ENCODE measurements around the gene CDK19.
A peak's percentile ranks its signal among the peaks of the same experiment; 100 is the strongest.

Gene CDK19

DNA sequence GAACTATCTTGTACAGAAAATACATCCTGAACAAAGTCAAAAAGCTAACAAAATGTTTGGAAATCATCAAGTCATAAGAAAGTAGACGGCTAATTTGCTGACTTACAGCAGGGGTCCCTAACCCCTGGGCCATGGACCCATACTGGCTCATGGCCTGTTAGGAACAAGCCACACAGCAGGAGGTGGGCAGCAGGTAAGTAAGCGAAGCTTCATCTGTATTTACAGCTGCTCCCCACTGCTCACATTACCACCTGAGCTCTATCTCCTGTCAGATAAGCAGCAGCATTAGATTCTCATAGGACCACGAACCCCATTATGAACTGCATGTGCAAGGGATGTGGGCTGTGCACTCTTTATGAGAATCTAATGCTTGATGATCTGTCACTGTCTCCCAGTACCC is 115.5 kb downstream of the CDK19 start:
- no peak for DNase-seq

GRCh38 chr6:110693994-110694393 is 121.3 kb downstream of the CDK19 start:
- no peak for DNase-seq

DNA sequence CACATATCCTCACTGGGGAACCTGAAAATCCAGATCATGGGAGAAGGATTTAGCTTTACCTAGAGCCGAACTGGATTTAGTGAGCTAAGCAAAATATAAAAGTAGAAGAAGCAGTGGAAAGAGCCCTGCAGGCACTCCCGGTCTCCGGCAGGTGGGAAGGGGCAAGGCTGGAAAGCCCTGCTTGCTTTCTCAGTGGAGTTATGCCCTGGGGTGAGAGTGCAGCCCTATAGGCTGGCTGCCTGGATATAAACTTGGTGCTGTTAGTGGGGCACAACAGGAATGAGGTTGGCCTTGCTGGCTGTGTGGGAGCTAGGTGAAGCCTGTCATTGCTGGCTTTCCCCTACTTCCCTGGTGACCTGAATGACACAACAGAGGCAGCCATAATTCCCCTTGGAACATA is 122.0 kb downstream of the CDK19 start:
- DNase-seq: no peak

DNA sequence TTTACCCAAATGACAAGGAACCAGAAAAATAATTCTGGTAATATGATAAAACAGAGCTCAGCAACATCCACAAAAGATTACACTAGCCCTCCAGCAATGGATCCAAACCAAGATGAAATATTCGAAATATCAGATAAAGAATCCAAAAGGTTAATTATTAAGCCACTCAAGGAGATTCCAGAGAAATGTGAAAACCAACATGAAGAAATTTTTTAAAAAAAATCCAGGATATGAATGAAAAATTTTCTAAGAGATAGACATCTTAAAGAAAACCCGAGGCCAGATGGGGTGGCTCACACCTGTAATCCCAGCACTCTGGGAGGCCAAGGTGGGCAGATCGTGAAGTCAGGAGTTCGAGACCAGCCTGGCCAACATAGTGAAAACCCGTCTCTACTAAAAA is 124.4 kb downstream of the CDK19 start:
- no peak for DNase-seq

- DNase-seq: no peak
These were observed 125.1 kb downstream of the CDK19 start for GRCh38 chr6:110690106-110690654.

DNA sequence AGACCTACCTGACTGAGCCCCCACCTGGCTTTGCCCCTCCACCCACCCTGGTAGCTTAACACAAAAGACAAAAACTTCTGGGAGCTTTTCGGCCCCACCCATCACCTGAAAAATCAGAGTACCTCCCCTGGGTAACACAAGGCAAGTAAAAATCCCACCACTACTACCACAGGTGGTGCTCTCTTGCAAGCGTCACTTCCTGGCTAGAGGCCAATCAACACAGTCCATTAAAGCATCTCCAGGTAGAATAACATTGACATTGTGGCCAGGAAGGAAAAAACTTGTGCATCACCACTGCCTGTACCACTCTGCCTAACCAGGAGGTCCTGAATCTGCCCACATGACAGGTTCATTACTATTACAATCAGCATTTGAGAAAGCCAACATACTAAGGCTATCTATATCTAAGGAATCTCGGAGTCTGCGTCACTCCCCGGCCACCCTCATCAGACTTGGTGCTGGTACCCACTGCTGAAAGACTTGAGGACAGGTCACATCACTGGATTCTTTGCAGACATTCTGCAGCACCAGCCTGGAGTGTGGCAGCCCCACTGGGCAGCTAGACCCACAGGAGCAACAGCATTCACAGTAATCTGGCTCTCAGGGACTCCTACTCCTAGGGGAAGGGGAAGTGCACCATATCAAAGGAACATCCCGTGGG is 125.9 kb downstream of the CDK19 start:
- no peak for DNase-seq

GRCh38 chr6:110688661-110689268 is 126.5 kb downstream of the CDK19 start:
- no peak for DNase-seq

DNA sequence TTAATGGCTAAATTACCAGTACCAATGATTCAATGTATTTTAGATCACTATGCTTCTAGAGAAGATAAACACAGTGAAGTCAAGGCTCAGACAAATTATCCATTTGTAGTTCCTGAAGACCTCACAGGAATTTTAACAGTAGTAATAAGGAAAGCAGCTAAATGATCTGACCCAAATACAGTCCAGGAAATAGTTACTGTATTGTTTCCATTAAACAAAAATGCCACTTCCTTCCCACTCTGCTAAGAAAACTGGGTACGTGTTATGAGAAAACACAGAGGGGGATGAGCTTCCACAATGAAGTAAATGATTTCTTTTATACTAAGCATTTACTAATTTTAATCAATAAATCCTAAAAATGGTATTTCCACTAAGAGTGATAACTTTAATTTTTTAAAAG is 127.9 kb downstream of the CDK19 start:
- DNase-seq: no peak

DNA sequence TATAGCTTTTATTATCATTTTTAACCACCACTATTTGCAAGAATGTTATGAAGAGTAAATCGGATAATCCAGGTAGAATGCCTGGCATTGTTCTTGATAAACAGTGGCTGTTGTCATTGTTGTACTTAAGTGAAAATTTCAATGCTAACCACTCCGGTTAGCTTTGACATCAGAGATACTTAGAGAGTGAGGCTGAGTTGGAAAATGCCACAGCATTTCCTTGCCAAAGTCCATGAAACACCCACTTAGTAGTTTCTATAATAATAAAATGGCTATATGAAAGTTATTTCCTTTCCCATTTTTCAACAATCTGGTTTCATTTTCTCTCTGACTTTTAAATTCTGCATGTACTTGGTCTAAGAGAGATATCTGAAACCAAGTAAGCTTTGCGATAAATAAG is 132.0 kb downstream of the CDK19 start:
- DNase-seq: no peak

- DNase-seq: peak; percentile 36
These were observed 132.8 kb downstream of the CDK19 start for GRCh38 chr6:110682460-110682853.

DNA sequence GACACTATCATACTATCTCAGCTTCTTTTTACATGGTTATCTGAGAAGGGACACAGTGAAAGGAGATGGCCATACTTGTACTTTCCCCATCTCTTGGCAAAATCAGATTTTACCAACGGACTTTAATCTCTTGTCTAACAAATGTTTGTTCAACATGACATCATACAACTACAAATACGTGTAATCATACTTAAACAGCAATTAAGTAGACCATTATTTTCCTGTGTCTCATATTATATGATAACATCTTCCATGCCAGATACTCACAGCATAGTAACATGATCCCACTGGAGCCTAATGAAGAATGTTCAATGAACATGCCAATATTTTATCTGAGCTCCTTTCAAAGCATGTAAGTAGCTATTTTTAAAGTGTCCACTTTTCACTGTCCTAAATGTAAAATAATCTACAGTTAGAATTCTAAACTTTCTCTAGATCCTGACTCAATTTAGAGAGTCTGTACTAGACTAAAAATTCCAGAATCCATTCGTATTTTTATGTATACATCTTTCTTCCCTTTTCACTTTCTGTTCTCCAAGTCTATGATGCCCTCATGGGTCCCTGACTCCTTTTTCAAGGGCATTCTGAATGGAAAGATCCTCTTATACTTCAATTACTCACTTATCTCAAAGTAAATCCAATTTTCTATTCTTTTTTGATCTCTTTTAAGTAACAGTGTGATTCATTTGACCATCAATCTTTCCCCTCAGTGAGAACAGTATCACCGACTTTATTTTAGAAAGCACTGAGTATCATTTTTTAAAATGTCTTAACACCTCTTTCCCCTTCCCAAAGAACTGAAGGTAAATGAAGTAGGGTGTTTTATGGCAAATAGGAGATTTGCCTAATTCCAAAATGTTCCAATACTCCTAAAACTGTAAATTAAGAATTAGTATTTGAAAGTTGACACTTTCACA is 133.5 kb downstream of the CDK19 start:
- DNase-seq: no peak

GRCh38 chr6:110676396-110676795 is 138.9 kb downstream of the CDK19 start:
- no peak for DNase-seq

DNA sequence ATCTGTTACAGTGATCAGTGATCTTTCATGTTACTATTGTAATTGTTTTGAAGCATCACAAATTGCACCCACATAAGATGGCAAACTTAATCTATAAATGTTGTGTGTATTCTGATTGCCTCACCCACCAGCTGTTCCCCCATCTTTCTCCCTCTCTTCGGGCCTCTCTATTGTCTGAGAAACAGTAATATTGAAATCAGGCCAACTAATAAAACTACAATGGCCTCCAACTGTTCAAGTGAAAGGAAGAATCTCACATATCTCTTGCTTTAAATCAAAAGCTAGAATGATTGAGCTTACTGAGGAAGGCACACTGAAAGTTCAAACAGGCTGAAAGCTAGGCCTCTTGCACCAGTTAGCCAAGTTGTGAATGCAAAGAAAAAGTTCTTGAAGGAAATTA is 141.2 kb downstream of the CDK19 start:
- no peak for DNase-seq

GRCh38 chr6:110672122-110672521 is 143.1 kb downstream of the CDK19 start:
- DNase-seq: no peak

- DNase-seq: no peak
These were observed 143.8 kb downstream of the CDK19 start for GRCh38 chr6:110671447-110671846.

- DNase-seq: no peak
These were observed 149.7 kb downstream of the CDK19 start for GRCh38 chr6:110665600-110665999.

GRCh38 chr6:110664933-110665332 is 150.3 kb downstream of the CDK19 start:
- DNase-seq: no peak

- DNase-seq: no peak
These were observed 152.6 kb downstream of the CDK19 start for GRCh38 chr6:110662490-110663211.

- no peak for DNase-seq
These were observed 153.9 kb downstream of the CDK19 start for GRCh38 chr6:110661414-110661813.

DNA sequence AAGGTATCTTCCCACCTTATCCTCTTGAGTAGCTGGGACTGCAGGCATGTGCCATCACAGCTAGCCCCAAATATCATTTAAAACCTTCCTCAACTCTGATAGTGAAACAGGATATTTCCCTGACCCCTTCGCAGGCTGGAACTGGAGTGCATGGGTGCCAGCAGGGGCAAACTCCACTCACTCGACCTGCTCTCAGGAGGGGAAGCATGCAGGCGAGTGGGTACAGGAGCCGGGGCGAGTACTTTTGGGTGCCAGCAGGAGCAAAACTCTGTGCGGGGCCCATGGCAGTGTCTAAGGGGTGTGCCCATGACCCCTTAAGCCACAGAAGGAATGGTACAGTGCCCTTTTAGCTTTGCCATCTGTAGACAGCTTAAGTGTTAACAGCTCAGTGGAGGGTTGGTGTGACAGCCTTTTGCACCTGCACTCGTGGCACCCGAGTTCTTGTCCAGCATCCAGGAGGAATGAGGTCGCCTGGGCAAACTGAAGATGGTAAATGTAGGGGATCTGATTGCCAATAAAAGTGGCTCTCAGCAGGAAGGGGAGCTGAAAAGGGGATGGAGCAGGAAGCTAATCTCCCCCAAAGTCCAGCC is 155.1 kb downstream of the CDK19 start:
- no peak for DNase-seq

GRCh38 chr6:110658631-110659211 is 156.5 kb downstream of the CDK19 start:
- no peak for DNase-seq

DNA sequence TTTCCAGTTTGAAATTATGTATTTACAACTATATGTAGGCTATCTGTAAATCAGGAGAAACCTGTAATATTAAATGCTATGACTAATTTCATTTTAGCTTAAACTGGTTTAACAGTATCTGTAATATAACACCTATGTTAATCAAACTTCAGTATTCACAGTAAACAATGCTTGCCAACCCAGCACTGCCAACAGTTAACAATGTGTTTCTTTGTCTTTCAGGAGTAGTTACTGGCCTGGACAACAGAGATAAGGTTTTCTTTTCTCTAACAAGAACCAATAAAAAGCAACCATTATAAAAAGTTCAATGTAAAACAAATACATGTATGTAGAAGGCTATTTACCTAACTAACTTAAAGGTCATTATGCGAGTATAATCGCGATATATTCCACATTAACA is 158.8 kb downstream of the CDK19 start:
- DNase-seq: no peak

All from T1000 (cell line).